WTC11 (cell line): Measurements from ENCODE around the gene ALPI.
"Not testable (repeated sequence)": the region's sequence is repeated elsewhere in the genome, so short reads cannot be mapped to it uniquely, and the experiment has no call there.

ENCODE experiments used
- ETV6 ChIP-seq: sonication (generic); formaldehyde crosslinking; IDR thresholded peaks from 2 replicates; pipeline ENCODE4 v1.8.1; 2022; ENCODE audit warnings: mild to moderate bottlenecking, missing genetic modification reagents
- FOXP1 ChIP-seq: sonication (generic); formaldehyde crosslinking; IDR thresholded peaks from 2 replicates; pipeline ENCODE4 v1.8.0; 2022; ENCODE audit warnings: missing genetic modification reagents, mild to moderate bottlenecking, moderate library complexity, borderline replicate concordance
- SMAD3 ChIP-seq: sonication (generic); formaldehyde crosslinking; IDR thresholded peaks from 2 replicates; pipeline ENCODE4 v1.8.0; 2022; ENCODE audit warnings: missing genetic modification reagents, mild to moderate bottlenecking, borderline replicate concordance
- ZNF138 ChIP-seq: sonication (generic); formaldehyde crosslinking; conservative IDR thresholded peaks from 2 replicates; pipeline ENCODE4 v1.8.1; 2022; ENCODE audit warnings: mild to moderate bottlenecking, moderate library complexity, missing genetic modification reagents
- TF ChIP-seq, protein P1 (sequence below): fragments of 200-600 bp; IDR thresholded peaks from 2 replicates; pipeline ENCODE4 v1.8.0; 2022; ENCODE audit warnings: antibody characterized with exemption
- TF ChIP-seq, protein P2 (sequence below): sonication (generic); formaldehyde crosslinking; conservative IDR thresholded peaks from 2 replicates; pipeline ENCODE4 v1.8.1; 2022; ENCODE audit warnings: mild to moderate bottlenecking, missing genetic modification reagents
- TF ChIP-seq, protein P3 (sequence below): sonication (generic); formaldehyde crosslinking; IDR thresholded peaks from 2 replicates; pipeline ENCODE4 v1.8.0; 2022; ENCODE audit warnings: mild to moderate bottlenecking, missing genetic modification reagents

DNA sequence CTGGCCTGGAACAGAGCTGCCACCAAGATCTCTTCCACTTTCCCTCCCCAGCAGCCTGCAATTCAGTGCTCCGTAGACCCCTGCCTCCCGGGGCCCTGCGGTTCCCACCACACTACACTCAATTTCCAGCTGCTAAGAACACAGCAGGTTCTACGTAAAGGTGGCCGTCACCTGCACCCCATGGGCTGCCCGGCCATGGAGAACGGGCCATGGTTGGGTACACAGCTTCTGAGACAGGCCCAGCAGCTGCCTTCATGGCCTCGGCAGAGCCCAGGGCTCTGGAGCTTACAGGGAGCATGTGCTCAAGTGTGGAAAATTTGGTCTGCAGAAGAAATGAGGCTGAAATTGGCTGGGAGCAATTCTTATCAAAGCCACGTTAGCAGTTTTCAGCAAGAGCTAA lies 22.3 kb upstream of the ALPI start:
- TF ChIP-seq SMAD3 (CRISPR knock-in tag); ETV6; ZNF138; FOXP1 (CRISPR knock-in tag): not testable (repeated sequence)
- TF ChIP-seq, protein P1, sequence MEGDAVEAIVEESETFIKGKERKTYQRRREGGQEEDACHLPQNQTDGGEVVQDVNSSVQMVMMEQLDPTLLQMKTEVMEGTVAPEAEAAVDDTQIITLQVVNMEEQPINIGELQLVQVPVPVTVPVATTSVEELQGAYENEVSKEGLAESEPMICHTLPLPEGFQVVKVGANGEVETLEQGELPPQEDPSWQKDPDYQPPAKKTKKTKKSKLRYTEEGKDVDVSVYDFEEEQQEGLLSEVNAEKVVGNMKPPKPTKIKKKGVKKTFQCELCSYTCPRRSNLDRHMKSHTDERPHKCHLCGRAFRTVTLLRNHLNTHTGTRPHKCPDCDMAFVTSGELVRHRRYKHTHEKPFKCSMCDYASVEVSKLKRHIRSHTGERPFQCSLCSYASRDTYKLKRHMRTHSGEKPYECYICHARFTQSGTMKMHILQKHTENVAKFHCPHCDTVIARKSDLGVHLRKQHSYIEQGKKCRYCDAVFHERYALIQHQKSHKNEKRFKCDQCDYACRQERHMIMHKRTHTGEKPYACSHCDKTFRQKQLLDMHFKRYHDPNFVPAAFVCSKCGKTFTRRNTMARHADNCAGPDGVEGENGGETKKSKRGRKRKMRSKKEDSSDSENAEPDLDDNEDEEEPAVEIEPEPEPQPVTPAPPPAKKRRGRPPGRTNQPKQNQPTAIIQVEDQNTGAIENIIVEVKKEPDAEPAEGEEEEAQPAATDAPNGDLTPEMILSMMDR = not testable (repeated sequence)
- TF ChIP-seq, protein P2, sequence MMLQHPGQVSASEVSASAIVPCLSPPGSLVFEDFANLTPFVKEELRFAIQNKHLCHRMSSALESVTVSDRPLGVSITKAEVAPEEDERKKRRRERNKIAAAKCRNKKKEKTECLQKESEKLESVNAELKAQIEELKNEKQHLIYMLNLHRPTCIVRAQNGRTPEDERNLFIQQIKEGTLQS = not testable (repeated sequence)
- TF ChIP-seq, protein P3, sequence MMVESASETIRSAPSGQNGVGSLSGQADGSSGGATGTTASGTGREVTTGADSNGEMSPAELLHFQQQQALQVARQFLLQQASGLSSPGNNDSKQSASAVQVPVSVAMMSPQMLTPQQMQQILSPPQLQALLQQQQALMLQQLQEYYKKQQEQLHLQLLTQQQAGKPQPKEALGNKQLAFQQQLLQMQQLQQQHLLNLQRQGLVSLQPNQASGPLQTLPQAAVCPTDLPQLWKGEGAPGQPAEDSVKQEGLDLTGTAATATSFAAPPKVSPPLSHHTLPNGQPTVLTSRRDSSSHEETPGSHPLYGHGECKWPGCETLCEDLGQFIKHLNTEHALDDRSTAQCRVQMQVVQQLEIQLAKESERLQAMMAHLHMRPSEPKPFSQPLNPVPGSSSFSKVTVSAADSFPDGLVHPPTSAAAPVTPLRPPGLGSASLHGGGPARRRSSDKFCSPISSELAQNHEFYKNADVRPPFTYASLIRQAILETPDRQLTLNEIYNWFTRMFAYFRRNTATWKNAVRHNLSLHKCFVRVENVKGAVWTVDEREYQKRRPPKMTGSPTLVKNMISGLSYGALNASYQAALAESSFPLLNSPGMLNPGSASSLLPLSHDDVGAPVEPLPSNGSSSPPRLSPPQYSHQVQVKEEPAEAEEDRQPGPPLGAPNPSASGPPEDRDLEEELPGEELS (CRISPR knock-in tag) = not testable (repeated sequence)
